ENCODE results near the gene COL6A3.
"Not testable (repeated sequence)": the region's sequence is repeated elsewhere in the genome, so short reads cannot be mapped to it uniquely, and the experiment has no call there.

The COL6A3 gene

GRCh38 chr2:237358721-237359517 is 55.0 kb downstream of the COL6A3 start:
- peak overlapping the region; percentile 60 for H3K27ac ChIP-seq (ENCODE audit: low read depth, low read length)
- H3K27me3 ChIP-seq (ENCODE audit: control insufficient read depth, insufficient read depth, low read length) = no peaks in the 10 kb centered on the region
- H3K4me3 ChIP-seq (ENCODE audit: low read length) = no peak overlapping the region
- H3K36me3 ChIP-seq (ENCODE audit: control insufficient read depth, insufficient read depth, low read length) = peaks cover 14% of the 10 kb centered on the region
- H3K4me1 ChIP-seq (ENCODE audit: control insufficient read depth, insufficient read depth, low read length) = peaks cover 11% of the 10 kb centered on the region
- H3K9ac ChIP-seq (ENCODE audit: low read length) = no peak overlapping the region

DNA sequence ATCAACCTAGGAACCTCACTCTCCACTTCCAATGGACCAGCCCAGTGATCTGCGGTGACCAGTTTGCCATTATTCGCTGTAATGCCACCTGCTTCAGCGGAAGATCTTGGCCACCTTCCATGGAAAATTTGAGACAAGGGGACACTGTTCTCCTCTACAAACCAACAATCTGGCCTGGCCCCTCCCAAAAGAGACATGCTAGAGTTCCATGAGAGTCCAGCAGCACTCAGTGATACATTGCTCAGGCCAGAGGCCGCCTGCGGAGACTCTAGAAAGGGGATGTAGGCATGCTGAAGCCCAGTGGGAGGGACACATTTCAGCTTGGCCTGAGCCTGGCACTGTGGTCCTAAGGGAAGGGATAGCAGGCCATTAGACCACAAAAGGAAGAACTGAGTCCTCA is 58.3 kb downstream of the COL6A3 start:
- H3K4me1 ChIP-seq (ENCODE audit: control insufficient read depth, insufficient read depth, low read length) = peaks cover 15% of the 10 kb centered on the region
- H3K36me3 ChIP-seq (ENCODE audit: control insufficient read depth, insufficient read depth, low read length) = peaks cover 11% of the 10 kb centered on the region
- peak overlapping the region; percentile 61 for H3K27ac ChIP-seq (ENCODE audit: low read depth, low read length)
- H3K27me3 ChIP-seq (ENCODE audit: control insufficient read depth, insufficient read depth, low read length) = no peaks in the 10 kb centered on the region
- H3K9ac ChIP-seq (ENCODE audit: low read length) = no peak overlapping the region
- no peak overlapping the region for H3K4me3 ChIP-seq (ENCODE audit: low read length)

- no peak overlapping the region for H3K9ac ChIP-seq (ENCODE audit: low read length)
- no peaks in the 10 kb centered on the region for H3K27me3 ChIP-seq (ENCODE audit: control insufficient read depth, insufficient read depth, low read length)
- H3K4me1 ChIP-seq (ENCODE audit: control insufficient read depth, insufficient read depth, low read length) = peaks cover 15% of the 10 kb centered on the region
- H3K4me3 ChIP-seq (ENCODE audit: low read length) = no peak overlapping the region
- H3K27ac ChIP-seq (ENCODE audit: low read depth, low read length) = peak overlapping the region; percentile 61
- H3K36me3 ChIP-seq (ENCODE audit: control insufficient read depth, insufficient read depth, low read length) = peaks cover 15% of the 10 kb centered on the region
These were observed 59.1 kb downstream of the COL6A3 start for GRCh38 chr2:237354892-237355291.

- Histone ChIP-seq H3K4me1 (ENCODE audit: control insufficient read depth, insufficient read depth, low read length) (peaks cover 15% of the 10 kb centered on the region), H3K36me3 (ENCODE audit: control insufficient read depth, insufficient read depth, low read length) (peaks cover 15% of the 10 kb centered on the region)
These were observed 59.8 kb downstream of the COL6A3 start for GRCh38 chr2:237354172-237354571.

DNA sequence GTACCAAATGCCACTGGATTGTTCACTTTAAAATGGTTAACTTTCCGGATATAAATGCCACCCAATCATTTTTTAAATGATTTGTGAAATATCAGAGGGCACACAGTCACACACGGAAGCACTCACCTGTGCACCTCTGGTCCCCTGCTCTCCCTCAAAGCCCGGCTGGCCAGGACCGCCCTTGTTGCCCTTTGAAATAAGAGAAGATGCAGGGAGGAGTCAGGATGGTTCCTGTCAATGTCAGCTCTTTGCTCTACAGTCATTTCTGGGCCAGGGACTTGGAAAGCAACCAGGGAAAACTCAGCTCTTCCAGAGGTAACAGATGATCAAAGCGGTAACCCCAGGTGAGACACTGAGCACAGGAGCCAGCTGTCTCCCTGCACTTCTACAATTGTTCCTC is 60.7 kb downstream of the COL6A3 start:
- H3K9ac ChIP-seq (ENCODE audit: low read length) = no peak overlapping the region
- H3K27ac ChIP-seq (ENCODE audit: low read depth, low read length) = peak overlapping the region; percentile 23
- peaks cover 15% of the 10 kb centered on the region for H3K4me1 ChIP-seq (ENCODE audit: control insufficient read depth, insufficient read depth, low read length)
- no peak overlapping the region for H3K4me3 ChIP-seq (ENCODE audit: low read length)
- H3K36me3 ChIP-seq (ENCODE audit: control insufficient read depth, insufficient read depth, low read length) = peaks cover 19% of the 10 kb centered on the region
- H3K27me3 ChIP-seq (ENCODE audit: control insufficient read depth, insufficient read depth, low read length) = no peaks in the 10 kb centered on the region

More at GRCh38 chr2:237354172-237354571, 59.8 kb downstream of the COL6A3 start:
- H3K4me3 ChIP-seq (ENCODE audit: low read length); H3K9ac ChIP-seq (ENCODE audit: low read length); H3K27me3 ChIP-seq (ENCODE audit: control insufficient read depth, insufficient read depth, low read length): not testable (repeated sequence)
- H3K27ac ChIP-seq (ENCODE audit: low read depth, low read length) = peak overlapping the region; percentile 61

DNA sequence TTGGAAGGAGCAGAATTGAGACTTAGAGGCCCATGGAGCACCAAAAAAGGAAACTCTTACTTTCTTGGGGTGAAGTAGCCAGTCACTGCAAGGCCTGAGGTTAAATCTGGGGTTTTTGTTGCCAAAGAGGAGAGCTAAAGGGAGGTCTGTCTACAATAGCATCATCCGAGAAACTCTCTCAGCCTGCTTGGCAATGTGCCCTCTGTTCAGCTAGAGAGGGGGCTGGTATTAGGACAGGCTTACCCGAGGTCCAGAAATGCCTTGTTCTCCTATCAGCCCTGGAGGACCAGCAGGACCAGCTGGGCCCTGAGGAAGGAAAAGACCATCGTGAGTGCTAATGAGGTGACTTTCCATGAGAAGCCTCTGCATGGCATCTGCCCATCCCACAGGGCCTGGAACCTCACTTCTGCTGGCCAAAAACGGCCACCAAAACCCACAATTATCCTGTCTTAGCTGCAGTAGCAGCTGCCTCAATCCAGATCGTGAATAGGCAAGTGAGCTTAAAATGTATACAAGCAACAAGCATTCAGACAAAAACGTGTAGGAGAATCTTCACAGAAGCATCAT is 61.6 kb downstream of the COL6A3 start:
- Histone ChIP-seq H3K27ac (ENCODE audit: low read depth, low read length) (peak overlapping the region; percentile 31), H3K4me1 (ENCODE audit: control insufficient read depth, insufficient read depth, low read length) (peaks cover 15% of the 10 kb centered on the region), H3K4me3 (ENCODE audit: low read length) (no peak overlapping the region), H3K9ac (ENCODE audit: low read length) (no peak overlapping the region), H3K27me3 (ENCODE audit: control insufficient read depth, insufficient read depth, low read length) (no peaks in the 10 kb centered on the region), H3K36me3 (ENCODE audit: control insufficient read depth, insufficient read depth, low read length) (peaks cover 19% of the 10 kb centered on the region)

DNA sequence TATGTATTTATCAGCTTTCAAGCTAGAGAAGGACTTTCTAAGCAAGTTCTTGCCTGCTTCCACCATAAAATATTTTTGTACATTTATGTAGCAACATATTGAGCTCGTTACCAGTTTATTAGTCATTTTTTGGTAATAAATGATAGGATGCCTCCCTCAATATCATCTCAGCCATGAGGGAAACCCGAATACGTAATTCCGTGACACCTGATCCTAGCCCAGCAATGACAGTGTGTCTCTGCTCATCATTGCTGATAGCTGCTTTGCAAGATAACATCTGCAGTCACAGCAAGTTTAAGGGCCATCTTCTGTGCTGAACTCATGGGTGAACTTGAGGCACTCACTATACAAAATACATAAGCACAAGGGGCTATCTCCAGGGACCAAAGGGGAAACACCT is 62.2 kb downstream of the COL6A3 start:
- Histone ChIP-seq H3K27ac (ENCODE audit: low read depth, low read length) (peak overlapping the region; percentile 31), H3K27me3 (ENCODE audit: control insufficient read depth, insufficient read depth, low read length) (no peaks in the 10 kb centered on the region), H3K4me1 (ENCODE audit: control insufficient read depth, insufficient read depth, low read length) (peaks cover 15% of the 10 kb centered on the region), H3K9ac (ENCODE audit: low read length) (no peak overlapping the region), H3K36me3 (ENCODE audit: control insufficient read depth, insufficient read depth, low read length) (peaks cover 15% of the 10 kb centered on the region), H3K4me3 (ENCODE audit: low read length) (no peak overlapping the region)

DNA sequence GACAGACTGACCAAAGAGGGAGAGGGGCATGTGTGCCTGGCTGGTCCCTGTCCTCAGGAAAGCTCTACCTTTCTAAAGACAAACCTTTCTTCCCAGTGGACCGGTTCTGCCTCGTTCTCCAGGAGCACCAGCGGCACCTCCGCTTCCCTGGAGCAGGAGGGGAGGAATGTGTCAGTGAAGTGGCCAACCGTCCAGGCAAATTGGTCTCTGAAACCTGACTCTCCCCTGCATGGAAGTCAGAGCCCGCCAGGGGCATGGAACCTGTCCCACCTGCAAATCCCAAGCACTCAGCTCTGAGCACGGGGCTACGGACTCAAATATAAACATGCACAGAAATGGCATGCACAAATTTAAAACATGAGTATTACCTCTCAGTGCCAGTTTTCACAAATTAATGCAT is 62.9 kb downstream of the COL6A3 start:
- H3K27ac ChIP-seq (ENCODE audit: low read depth, low read length) = peak overlapping the region; percentile 4
- peaks cover 18% of the 10 kb centered on the region for H3K36me3 ChIP-seq (ENCODE audit: control insufficient read depth, insufficient read depth, low read length)
- no peak overlapping the region for H3K9ac ChIP-seq (ENCODE audit: low read length)
- H3K4me3 ChIP-seq (ENCODE audit: low read length) = no peak overlapping the region
- no peaks in the 10 kb centered on the region for H3K27me3 ChIP-seq (ENCODE audit: control insufficient read depth, insufficient read depth, low read length)
- peaks cover 15% of the 10 kb centered on the region for H3K4me1 ChIP-seq (ENCODE audit: control insufficient read depth, insufficient read depth, low read length)

DNA sequence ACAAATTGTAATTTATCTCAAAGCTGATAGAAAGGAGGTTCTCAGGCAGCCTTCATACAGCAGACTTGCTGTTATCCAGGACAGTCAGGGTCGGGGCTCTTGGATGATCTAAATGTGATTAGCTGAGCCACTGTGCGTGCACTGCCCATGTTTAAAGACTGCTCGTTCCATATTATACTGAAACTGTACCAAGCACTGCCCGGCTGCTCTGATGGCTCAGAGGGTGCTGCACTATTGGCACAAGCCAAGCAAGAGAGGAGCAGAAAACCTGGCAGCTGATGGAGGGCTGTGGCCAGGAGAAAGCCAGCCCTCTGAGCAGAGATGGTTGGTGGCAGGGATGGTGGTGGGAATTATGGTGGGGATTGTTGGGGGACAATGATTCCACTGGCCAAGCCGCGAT is 63.4 kb downstream of the COL6A3 start:
- Histone ChIP-seq H3K36me3 (ENCODE audit: control insufficient read depth, insufficient read depth, low read length) (peaks cover 17% of the 10 kb centered on the region), H3K27ac (ENCODE audit: low read depth, low read length) (peak overlapping the region; percentile 4), H3K4me3 (ENCODE audit: low read length) (no peak overlapping the region), H3K4me1 (ENCODE audit: control insufficient read depth, insufficient read depth, low read length) (peaks cover 15% of the 10 kb centered on the region), H3K9ac (ENCODE audit: low read length) (no peak overlapping the region), H3K27me3 (ENCODE audit: control insufficient read depth, insufficient read depth, low read length) (no peaks in the 10 kb centered on the region)

GRCh38 chr2:237350070-237350469 is 63.9 kb downstream of the COL6A3 start:
- no peak overlapping the region for H3K9ac ChIP-seq (ENCODE audit: low read length)
- H3K4me1 ChIP-seq (ENCODE audit: control insufficient read depth, insufficient read depth, low read length) = peaks cover 10% of the 10 kb centered on the region
- H3K4me3 ChIP-seq (ENCODE audit: low read length) = no peak overlapping the region
- peaks cover 20% of the 10 kb centered on the region for H3K36me3 ChIP-seq (ENCODE audit: control insufficient read depth, insufficient read depth, low read length)
- H3K27me3 ChIP-seq (ENCODE audit: control insufficient read depth, insufficient read depth, low read length) = no peaks in the 10 kb centered on the region
- peak overlapping the region; percentile 44 for H3K27ac ChIP-seq (ENCODE audit: low read depth, low read length)

DNA sequence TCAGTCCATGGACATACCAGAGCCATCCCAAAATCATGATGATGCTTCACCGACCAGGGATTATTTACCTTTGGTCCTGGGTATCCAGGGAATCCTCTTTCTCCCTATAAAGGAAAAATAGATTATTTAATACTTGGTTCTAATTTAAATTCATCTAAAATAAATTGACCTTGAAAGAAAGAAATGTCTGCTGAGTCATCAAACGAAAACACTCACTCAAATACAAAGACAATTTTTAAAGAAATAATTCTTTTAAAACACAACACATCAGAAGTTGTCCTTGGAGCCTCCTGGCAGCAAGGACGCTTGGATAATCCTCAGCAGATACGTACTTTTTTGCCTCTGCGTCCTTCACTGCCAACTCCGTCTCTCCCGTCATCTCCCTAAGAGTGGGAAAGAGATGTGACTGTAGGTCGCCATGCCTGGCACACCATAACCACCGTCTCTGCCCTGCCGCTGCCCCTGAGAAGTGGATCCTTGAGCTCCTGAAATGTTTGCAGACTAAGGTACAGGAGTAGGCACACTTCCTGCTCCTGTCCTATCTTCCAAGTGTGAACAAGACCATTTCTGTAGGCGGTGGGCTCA is 65.6 kb downstream of the COL6A3 start:
- Histone ChIP-seq H3K9ac (ENCODE audit: low read length) (no peak overlapping the region), H3K4me3 (ENCODE audit: low read length) (no peak overlapping the region), H3K27me3 (ENCODE audit: control insufficient read depth, insufficient read depth, low read length) (no peaks in the 10 kb centered on the region), H3K4me1 (ENCODE audit: control insufficient read depth, insufficient read depth, low read length) (peaks cover 1% of the 10 kb centered on the region), H3K27ac (ENCODE audit: low read depth, low read length) (peak overlapping the region; percentile 4), H3K36me3 (ENCODE audit: control insufficient read depth, insufficient read depth, low read length) (peaks cover 28% of the 10 kb centered on the region)

DNA sequence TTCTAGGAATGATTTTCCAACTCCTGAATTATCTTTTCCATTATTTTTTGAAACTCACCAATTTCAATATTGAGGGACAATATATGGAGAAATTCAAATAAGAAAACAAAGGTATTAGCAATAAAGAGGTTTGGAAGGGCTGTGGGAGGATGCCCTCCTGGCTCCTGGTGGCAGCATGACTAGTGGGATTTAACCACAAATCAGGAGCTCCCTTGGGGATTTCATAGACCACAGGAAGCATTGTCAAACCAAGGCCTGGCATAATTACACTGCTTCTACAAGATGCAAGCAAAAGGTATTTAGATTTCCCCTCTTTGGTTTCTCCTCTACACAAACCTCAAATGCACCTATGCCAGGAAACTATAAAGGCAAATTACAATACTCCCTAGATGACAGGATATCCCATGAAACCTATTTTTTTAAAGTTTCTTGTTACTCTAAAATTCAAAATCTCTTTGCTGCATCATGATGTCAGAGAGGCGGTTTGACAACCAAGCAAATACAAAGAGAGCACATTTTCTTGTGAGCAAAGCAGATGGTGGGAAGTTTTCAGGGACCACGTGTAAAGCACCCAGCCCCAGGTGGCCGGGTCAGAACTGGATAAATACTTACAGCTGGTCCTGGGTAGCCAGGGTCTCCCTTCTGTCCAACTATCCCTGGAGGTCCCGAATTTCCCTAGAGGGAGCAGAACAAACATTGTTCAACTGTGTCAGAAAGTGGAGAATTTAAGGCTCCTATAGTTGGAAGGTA is 67.9 kb downstream of the COL6A3 start:
- peak overlapping the region; percentile 17 for H3K27ac ChIP-seq (ENCODE audit: low read depth, low read length)
- peaks cover 28% of the 10 kb centered on the region for H3K36me3 ChIP-seq (ENCODE audit: control insufficient read depth, insufficient read depth, low read length)
- H3K4me1 ChIP-seq (ENCODE audit: control insufficient read depth, insufficient read depth, low read length) = no peaks in the 10 kb centered on the region
- H3K9ac ChIP-seq (ENCODE audit: low read length) = no peak overlapping the region
- no peak overlapping the region for H3K4me3 ChIP-seq (ENCODE audit: low read length)
- no peaks in the 10 kb centered on the region for H3K27me3 ChIP-seq (ENCODE audit: control insufficient read depth, insufficient read depth, low read length)
